NCI-H2029 (cell line): ENCODE measurements around the gene NEK7.

Experiments
- DNase-seq: peaks from one replicate; lab custom pipeline; 2025; lab: John Stamatoyannopoulos, UW

The NEK7 gene

DNA sequence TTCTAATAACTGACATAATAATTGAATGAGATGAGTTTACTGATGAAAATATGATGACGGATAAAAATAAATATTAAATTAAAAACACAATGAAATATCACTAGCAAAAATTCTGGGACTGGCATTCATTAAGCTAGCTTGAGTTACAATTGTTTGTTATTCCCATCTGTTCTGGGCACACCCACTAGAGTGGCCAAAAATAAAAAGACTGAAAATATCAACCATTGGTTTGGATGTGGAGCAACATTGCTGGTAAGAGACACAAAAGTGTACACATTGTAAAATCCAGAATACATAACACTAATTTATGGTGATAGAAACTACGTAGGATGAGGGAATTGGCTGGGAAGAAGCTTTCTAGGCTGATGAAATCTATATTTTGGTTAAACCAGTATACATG is 9.6 kb upstream of the NEK7 start:
- DNase-seq: no peak

DNA sequence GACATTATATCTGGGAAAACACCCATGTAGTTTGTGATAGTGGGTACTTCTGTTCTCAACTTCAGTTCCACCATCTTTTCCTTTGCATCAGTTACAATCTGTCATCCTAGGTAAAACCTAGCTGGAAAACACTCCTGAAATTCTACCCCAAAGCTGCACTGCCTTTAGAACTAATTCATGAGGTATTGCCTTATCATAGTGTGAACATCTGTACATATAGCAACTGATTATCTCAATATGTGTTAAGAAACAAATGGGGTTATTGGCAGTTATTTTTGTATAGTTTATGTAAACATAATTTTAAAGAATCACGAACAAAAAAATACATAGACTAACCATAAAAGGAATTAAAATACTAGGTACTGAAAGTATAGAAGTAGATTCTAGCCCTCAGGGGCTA is 6.4 kb upstream of the NEK7 start:
- no peak for DNase-seq

- peak; percentile 15 for DNase-seq
Measured at GRCh38 chr1:198151688-198152087, 5.1 kb upstream of the NEK7 start.

DNA sequence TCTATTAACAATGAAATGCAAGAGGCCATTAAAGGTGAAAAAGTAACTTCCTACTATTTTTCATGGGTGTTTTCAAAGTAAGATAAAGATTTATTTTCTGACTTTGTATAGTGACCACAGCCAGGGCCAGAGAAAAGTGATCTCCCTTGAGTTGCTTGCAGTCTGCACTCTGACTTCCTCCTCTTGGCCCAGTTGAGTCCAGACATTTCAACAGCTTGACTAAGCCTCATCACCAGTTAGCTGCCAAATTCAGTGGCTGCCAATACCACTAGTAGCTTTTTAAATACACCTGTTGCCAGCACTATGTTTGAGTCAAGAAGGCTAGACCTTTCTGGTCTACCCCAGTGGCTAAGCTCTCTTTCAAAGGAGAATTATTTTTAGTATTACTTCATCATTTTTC is 3.7 kb upstream of the NEK7 start:
- DNase-seq: peak; percentile 45

DNA sequence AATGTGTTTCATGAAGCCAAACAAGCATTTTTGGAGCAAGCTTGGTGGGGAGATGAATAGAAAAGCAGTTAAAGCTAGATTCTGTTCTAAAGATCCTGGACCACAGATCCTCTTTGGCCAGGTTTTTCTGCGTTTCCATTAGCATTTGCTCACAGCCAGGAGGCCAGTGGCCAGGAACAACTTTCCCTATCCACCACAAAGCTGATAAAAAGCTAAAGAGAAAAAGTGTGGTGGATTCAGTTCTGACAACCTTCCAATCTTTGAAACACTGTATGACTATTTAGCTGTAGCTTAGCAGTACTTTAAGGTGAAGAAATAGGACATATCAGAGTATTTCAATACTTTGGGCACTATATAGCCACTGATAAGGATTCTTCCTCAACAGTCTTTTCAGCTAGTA is 3.0 kb upstream of the NEK7 start:
- no peak for DNase-seq

GRCh38 chr1:198155253-198155652 is 1.5 kb upstream of the NEK7 start:
- DNase-seq: no peak

DNA sequence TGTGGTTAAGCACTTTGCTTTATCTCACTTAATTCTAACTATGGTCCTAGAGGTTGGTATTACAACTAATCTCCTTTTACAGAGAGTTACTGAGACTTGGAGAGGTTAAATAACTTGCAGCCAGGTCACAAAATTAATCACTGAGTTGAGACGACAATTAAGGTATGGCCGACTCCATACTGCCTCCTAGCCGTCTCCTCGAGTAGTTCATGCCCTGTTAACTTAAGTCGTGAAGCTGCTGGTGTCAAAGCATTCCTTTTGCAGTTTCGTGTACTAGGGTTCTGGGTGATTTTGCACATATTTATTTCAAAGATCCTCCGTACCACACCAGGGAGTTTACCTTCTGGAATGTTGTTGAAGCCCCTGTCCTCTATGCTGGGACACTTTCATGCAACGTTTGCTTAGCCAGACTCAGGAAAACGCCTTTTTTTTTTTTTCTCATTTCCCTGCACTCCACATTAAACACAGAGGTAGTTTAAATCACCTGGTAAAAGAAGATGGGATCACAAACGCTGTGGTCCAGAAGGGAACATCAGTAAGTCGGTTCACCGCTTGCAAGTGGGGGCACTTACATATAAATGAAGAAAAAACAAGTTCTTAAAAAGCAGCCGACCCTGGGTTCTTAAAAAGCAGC is 570 bp upstream of the NEK7 start:
- DNase-seq: no peak

GRCh38 chr1:198157241-198157846 is 546 bp downstream of the NEK7 start:
- peak; percentile 75 for DNase-seq

DNA sequence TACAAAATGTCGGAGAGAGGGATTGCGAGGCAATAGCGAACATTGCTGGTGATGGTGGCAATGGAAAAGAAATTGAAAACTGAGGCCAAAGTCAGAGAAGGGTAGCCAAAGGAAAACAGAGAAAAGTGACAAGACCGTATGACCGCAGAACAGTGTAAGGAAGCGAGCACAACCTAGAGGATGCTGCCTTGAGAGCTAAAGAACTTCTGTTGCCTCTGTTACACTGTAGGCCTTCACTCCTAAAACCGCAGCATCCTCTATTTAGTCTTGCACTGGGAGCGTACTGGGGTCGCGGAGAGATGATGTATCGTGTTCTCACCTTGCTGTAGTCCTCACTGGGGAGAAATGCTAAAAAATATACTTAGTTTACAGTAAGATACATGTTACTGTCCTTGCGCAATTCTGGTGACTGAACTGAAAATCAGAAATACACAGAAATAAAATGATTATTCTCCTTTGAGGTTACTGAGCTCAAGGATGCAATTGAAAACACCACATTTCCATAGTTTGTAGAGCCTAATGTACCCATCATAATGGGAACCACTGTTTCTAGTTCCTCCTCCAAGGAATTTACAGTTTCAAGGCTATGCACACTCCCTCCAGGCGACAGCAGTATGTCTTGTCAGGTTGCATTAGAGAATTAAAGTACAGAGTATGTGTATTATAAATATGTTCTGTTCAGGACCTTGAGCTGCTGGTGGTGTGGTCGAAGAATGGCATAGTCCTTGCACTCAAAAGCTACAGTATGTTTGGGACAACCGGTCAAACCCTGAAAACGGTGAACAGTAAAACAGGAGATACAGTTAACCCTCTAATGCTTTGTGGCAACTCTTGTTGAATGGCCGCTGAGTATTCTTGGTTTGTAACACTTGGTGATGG is 1.3 kb downstream of the NEK7 start:
- DNase-seq: no peak

- DNase-seq: peak; percentile 75
Measured at GRCh38 chr1:198158735-198159589, 2.2 kb downstream of the NEK7 start.

- no peak for DNase-seq
Measured at GRCh38 chr1:198160222-198160621, 3.4 kb downstream of the NEK7 start.

GRCh38 chr1:198160946-198161614 is 4.3 kb downstream of the NEK7 start:
- DNase-seq: no peak

- no peak for DNase-seq
Measured at GRCh38 chr1:198161718-198162090, 4.9 kb downstream of the NEK7 start.

GRCh38 chr1:198162091-198162767 is 5.4 kb downstream of the NEK7 start:
- no peak for DNase-seq

DNA sequence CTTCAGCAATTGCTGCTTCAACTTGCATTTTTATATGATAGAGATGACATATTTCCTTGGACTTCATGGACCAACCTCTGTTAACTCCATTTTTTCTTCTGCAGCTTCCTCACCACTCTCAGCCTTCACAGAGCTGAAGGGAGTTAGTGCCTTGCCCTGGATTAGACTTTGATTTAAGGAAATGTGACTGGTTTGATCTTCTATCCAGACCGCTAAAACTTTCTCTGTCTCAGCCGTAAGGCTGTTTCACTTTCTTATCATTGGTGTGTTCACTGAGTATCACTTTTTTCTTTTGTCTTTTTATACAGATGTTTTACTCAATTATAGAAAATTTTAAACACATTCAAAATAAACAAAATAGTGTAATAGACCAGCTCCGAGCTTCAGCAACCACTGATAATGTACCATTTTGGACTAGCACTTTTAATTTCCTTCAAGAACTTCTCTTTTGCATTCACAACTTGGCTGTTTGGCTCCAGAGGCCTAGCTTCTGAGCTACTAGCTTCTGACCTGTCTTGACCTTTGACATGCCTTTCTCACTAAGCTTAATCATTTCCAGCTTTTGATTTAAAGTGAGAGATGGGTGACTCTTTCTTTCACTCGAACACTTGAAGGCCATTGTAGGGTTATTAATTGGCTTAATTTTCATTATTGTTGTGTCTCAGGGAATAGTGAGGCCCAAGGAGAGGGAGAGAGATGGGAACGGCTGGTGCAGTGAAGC is 9.3 kb downstream of the NEK7 start:
- DNase-seq: no peak

- no peak for DNase-seq
Measured at GRCh38 chr1:198166900-198167299, 10.1 kb downstream of the NEK7 start.

GRCh38 chr1:198167436-198167934 is 10.7 kb downstream of the NEK7 start:
- DNase-seq: no peak

DNA sequence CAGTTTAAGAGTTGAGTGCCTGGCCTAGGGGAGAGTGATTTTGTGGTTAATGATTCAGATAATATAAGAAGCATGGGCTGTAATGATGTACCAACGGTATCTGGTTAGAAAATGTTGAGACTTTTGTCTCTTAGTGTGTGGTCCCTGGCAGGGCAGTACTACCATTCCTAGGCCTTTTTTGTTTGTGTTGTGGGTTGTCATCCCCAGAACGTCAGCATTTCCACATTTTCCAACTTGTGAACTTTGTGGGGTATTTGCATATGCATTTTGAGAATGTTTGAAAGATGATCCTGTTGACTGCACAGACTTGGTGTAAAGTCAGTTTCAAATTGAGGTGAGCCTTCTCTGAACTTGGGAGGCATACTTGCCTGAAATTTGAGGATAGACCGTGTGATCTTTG is 11.4 kb downstream of the NEK7 start:
- DNase-seq: no peak

DNA sequence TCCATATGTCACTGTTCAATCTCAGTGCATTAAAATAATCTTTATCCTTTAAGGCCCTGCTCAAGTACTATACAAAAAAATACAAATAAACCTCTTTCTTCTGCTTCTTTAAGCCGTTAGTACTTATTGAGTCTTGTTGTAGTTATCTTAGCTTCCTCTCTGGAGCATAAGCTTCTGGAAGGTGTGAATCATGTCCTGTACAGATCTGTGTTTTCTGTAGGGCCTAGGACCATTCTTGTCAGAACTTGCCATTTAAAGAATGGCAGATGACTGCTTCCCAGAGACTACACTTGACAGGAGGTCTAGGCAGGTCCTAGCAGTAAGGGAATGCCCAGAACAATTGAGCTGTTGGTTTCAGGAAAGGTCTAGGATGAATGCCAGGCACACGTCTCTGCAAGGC is 12.9 kb downstream of the NEK7 start:
- no peak for DNase-seq
